Superior temporal gyrus (tissue), 1 donor: ENCODE results near the gene CDT1.

Experiments
- DNase-seq: peaks from one replicate; pipeline ENCODE4 v3.0.0-alpha.2; 2016; ENCODE audit errors: extremely low spot score

Gene CDT1

DNA sequence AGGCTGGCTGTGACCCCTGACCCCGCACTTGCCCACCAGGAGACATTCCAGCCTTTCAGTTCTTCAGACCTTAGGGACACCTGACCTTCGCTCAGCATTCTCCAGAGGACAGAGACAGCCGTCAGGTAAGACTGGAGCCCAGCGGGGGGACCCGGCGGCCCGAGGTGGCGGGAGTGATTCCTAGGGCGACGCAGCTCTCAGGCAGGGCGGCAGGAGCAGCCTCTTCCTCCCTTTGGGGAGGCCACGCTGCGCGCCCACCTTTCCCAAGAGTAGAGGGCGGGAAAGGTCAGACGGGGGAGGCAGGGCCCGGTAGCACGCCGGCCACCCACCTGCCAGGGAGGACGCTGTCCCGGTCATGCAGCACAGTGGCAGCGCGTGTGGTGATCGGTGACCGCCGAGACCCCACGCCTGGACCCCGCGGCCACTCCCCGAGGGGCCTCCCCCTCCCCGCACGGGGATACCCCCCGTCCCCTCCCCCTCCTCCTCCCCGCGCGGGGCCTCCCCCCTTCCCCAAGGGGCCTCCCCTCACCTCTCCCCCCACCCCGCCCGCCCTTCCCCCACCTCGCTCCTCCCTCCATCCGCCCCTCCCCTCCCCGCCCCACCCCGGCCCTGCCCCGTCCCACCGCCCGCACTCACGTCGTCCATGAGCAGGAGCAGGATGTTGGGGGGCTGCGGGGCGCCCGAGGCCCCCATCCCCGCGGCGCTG is 52.7 kb downstream of the CDT1 start:
- DNase-seq, result no peak

DNA sequence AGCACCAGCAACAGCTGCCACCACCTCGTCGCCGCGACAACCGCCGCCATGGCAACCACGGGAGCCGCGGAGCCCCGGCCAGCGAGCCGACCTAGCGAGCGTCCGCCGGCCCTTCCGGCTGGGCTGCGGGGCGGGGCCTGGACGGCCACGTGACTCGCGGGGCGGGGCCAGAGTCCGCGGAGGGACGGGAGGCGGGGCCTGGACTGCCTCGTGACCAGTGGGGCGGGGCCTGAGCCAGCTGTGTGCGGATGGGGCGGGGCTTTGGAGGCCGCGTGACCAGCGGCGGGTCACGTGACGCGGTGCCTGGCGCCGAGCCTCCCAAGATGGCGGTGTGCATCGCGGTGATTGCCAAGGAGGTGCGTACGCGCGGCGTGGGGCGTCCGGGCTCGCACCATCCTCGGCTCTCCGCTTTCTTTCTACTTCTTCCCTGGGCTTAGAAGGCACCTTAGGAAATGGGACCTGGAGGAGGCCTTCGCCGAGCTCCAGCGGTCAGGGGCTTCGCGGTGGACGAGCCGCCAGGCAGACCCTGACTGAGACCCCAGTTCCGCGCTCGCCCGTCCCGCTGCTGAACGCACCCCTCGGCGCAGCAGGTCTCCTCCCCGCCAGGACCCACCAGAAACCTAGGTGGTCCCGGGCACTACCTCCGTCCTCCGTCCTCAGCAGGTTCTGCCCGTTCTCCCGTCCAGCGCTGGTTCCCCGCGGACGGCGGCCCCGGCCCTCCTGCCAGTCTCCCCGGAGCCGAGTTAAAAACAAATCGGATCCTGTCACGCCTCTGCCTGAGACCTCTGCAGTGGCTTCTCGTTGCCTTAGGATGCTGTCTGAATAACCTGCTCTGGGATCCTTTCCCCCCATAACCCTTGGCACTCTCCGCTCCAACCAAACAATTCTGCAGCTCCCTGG is 53.5 kb downstream of the CDT1 start, which contains the start of the genes GALNS and TRAPPC2L:
TSS of gene GALNS (minus strand) at position 120 of the 900 bp plus-strand sequence. CDS start at position 50, 70 bp downstream.
TSS of gene TRAPPC2L (plus strand) at position 300 of the 900 bp plus-strand sequence. CDS start at position 324, 24 bp downstream.
- peak; percentile 97 for DNase-seq

DNA sequence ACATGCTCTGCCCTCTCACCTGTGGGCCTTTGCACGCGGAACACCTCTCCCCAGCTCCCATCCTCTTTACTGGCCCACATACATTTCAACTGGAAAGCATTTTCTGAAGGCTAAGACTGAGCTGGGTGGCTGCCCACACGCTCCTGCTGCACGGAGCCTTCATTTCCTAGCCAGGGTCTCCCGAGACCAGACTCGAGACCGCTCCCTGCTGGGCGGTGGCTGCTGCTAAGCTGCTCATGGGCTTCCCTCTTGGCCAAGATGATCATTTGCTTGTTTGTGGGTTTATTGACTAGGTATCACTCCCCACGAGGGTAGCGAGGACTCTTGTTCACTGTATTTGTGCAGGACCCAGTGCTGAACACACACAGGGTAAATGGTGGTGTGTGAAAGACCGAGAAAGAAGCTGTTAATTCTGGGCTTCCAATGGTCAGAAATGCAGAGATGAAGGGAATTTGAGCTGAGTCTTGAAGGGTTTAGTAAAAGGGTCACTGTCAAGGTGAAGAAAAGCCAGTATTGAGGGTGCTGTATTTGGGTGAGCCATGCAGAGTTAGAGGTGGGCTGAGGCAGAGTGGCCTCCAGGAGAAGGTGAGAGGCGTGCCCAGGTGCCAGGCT is 54.2 kb downstream of the CDT1 start:
- DNase-seq, result peak; percentile 88
